GM18951 (cell line): ENCODE data around the gene TLN1.

Experiments
- POLR2A ChIP-seq: IDR thresholded peaks from 4 replicates; pipeline ENCODE4 v1.6.1; 2011; ENCODE audit warnings: mild to moderate bottlenecking; ENCODE audit not compliant: insufficient read length, insufficient read depth; ENCODE audit errors: extremely low read depth
- in situ Hi-C: fragments of 300-500 bp; cut with MboI; formaldehyde crosslinking; loops from one replicate; pipeline ENCODE4 v1.12.0; 2022; ENCODE audit warnings: low sequenced_read_pairs, mixed read lengths, inconsistent platforms; ENCODE audit not compliant: unreplicated experiment

TLN1 gene

DNA sequence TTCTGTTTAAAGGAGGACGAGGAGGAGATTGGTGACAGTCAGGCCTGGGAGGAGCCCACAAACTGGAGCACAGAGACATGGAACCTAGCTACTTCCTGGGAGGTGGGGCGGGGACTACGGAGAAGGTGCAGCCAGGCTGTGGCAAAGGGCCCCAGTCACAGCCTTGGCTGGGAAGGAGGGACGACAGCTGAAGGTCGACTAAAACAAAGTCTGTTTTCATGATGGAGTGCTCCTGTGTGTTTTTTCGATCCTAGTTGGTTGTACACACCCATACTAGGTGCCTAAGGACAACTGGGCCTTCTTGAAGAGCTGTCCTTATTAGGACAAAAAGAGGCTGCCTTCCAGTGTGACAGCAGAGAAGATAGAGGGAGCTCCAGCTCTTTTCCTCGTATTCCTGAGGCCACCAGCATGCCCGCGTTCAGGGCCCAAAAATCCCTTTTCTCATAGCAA, 71.0 kb downstream of the TLN1 start:
- in situ Hi-C loops = no loop called here
- no peak for TF ChIP-seq POLR2A

DNA sequence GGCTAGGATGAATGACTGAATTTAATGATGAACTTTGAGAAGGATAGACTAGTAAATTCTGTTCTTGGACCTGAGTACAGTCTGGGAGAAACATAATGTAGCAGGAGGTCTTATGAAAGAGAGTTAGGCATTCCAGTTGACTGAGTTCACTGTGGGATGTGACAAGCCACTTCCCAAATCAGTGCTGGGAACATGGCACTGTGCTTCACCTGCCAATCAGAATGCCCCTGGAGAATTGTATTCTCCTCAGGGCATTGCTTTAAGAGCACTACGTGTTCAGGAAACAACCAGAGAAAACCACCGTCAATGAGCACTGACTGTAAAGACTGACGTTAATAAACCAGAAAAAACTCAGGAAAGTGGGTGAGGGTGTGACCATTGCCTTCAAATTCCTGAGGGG, 72.7 kb downstream of the TLN1 start:
- in situ Hi-C loops = no loop called here

DNA sequence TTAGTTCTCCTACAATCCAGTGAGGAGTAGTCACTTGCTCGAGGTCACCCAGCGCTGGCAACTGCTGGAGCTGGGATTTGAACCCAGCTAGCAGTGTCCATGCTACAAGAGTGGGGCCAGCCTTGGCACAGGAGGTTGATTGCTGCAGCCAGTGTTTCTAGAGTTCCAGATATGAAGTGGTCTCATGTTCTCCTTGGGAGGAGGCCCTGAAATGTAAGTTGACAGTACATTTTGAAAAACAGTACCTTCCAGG, 73.1 kb downstream of the TLN1 start:
- in situ Hi-C loops = no loop called here
- TF ChIP-seq POLR2A = no peak

More for the DNA sequence above, 72.7 kb downstream of the TLN1 start:
- TF ChIP-seq POLR2A = no peak

DNA sequence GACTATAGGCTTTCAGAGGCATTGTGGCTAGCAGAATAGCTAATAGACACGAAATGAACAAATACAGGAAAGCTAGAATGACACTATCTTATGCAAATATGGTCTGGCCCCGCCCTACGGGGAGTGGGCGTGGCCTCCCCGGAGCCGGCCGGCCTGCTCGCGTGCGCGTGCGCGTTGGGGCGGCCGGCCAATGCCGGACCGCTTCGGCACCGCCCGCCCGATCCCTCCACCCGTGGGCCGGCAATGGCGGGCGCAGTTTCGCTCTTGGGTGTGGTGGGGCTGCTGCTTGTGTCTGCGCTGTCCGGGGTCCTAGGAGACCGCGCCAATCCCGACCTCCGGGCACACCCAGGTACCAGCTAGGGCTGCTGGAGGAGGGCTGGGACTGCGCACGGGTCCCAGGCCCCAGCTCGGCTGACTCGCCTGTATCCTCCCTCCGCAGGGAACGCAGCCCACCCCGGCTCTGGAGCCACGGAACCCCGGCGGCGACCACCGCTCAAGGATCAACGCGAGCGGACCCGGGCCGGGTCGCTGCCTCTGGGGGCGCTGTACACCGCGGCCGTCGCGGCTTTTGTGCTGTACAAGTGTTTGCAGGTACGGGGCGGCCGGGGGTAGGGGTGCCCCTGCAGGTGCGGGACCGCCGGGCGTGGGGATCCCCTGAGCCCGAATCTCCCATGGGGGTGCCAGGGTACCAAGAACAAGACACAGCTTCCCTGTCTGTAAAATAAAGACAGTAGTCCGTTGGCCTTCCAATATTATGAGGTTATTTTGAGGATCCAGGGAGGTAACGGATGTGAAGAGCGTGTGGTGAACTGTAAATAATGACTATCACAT, 73.6 kb downstream of the TLN1 start, which contains the start of gene CCDC107:
CCDC107 (plus strand) TSS at position 156 of the 831 bp plus-strand sequence; CDS start at position 244, 88 bp downstream.
- TF ChIP-seq POLR2A = peak; percentile 94
- in situ Hi-C loops = no loop called here

DNA sequence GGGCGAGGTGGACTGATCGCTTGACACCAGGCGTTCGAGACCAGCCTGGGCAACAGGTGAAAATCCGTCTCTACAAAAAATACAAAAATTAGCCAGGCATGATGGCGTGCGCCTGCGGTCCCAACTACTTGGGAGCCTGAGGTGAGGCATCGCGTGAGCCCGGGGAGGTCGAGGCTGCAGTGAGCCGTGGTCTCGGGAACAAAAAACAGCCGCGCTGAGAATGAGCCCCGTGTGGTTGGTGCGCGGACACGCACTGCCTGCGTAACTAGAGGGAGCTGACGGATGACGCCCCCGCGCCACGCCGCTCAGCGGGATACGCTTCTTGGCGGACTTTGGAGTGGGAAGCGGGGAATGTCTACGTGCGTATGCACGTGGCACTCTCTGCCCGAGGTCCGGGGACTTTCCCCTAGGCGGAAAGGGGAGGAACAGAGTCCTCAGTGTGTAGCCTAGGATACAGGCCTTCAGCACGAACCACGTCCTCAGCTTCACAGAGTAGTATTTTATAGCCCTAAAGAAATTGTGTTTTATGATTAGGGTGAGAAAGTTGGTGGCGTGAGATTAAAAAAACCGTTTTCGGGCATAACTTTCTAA, 74.4 kb downstream of the TLN1 start, which contains the start of gene RMRP:
RMRP (minus strand) TSS at position 474 of the 591 bp plus-strand sequence.
- in situ Hi-C loops = no loop called here
- no peak for TF ChIP-seq POLR2A

DNA sequence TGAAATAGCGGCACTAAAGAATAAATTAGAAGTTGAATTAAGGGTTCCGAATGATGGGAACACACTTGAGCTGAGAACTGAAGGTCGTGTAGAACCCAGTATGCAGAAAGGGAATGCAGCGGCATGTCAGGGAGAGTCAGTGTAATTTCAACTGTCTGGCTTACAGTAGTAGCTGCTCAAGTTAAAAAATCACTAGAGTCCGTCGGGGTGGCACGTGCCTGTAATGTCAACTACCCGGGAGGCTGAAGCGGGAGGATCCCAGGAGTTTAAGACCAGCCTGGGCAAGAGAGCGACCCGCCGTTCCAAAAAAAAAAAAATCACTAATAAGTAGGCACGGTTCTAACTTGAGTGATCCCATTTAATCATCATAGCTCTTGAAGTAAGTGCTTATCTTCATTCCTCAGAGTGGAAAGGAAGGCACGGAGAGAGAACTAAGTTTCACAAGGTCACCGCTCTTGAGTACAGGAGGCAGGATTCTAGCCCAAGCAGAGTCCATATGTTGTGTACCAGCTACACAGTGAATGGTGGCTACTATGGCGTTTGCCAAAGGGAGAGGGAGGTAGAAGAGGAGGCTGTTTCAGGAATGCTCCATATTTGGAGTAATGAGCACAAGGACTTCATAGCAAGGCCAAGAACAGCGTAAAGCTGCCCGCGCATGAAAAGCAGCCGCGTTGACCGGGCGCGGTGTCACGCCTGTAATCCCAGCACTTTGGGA, 75.0 kb downstream of the TLN1 start:
- in situ Hi-C loops = no loop called here
- no peak for TF ChIP-seq POLR2A

DNA sequence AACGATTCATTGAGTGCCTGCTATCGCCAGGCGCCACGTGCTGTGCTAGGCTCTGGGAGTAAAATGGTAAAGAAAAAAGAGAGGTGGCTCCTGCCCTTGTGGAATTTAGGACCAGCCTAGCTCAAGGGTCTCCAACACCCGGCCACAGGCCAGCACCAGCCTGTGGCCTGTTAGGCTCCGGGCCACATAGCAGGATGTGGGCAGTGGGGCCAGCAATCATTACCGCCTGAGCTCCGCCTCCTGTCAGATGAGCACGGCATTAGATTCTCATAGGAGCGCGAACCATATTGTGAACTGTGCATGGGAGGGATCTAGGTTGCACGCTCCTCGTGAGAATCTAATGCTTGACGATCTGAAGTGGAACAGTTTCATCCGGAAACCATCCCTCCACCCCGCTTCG, 75.6 kb downstream of the TLN1 start:
- no peak for TF ChIP-seq POLR2A
- in situ Hi-C loops = no loop called here

DNA sequence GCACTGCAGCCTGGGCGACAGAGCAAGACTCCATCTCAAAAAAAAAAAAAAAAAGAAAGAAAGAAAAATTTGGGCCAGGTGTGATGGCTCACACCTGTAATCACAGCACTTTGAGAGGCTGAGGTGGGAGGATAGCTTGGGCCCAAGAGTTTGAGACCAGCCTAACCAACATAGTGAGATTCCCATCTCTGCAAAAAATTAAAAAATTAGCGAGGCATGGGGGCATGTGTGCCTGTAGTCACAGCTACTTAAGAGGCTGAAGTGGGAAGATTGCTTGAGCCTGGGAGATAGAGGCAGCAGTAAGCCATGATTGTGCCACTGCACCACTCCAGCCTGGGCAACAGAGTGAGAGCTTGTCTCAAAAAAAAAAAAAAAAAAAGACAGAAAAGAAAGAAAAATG, 78.4 kb downstream of the TLN1 start:
- TF ChIP-seq POLR2A = no peak
- in situ Hi-C loops = no loop called here

DNA sequence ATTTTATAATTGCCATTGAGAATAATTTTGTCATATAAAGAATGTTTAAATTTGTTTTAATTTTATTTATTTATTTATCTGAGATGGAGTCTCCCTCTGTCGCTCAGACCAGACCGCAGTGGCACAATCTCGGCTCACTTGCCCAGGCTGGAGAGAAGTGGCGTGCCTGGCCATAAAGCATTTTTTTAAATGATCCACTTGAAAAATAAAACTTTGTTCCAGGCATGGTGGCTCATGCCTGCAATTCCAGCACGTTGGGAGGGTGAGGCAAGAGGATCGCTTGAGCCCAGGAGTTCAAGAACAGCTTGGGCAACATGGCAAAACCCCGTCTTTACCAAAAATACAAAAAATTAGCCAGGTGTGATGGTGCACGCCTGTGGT, 79.2 kb downstream of the TLN1 start:
- in situ Hi-C loops = no loop called here
- TF ChIP-seq POLR2A = no peak

DNA sequence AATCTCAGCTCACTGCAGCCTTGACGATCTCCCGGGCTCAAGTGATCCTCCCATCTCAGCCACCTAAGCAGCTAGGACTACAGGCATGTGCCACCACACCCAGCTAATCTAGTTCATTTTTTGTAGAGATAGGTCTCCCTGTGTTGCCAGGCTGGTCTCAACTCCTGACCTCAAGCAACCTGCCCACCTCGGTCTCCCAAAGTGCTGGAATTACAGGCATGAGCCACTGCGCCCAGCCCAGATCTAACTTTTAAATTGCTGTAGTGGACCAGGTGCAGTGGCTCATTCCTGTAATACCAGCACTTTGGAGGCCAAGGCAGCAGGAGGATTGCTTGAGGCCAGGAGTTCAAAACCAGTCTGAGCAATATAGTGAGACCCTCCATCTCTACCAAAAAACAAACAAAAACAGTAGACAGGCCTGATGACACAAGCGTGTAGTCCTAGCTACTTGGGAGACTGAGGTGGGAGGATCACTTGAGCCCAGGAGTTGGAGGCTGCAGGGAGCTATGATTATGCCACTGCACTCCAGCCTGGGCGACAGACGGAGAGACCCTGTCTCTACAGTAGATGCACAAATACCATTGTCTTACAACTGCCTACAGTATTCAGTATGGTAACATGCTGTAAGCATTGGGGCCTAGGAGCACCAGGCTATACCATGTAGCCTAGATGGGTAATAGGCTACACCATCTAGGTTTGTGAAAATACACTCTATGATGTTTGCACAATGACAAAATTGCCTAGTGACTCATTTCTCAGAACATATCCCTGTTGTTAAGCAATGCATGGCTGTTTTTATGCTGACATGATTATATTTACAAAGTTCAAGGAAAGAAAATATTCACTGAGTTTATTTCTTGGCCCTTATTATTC, 79.8 kb downstream of the TLN1 start:
- TF ChIP-seq POLR2A = no peak
- in situ Hi-C loops = no loop called here

DNA sequence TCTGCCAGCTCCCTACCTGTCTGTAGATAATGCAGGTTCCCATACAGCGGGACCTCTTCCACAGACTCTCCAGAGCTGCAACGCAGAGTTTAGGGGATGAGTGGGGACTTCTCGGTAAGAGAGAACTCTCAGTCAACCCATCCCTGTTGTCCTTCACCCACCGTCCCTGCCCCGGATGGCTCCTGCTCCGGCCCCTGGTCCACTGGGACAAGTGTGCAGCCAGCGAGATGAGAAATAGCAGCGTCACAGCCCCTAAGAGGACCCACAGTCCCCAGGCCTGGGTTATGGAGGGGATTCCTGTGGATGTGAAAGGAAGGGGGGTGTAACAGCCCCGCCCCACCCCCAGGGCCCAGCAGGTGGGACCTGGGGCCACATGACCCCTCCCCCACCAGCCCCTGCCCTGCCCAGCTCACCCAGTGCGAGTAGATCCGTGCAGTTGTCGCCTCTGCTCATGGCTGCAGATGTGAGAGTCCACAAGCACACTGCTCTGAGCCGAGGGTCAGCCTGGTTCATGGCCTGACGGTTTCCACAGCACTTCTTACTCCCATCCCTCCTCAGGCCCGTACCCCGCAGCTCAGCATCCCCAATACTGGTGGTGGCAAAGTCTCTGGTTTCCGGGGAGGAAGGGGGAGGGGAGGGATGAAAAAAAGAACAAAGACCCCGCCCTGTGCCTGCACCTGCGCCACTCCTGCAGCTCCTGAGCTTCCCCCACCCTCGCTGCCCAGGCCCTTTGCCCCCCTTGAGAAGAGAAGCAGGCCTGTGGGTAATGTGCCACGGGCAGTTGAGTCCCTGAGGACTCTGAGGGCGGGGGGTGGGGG, 81.4 kb downstream of the TLN1 start, which contains the start of gene SIT1:
SIT1 (minus strand) TSS at position 591 of the 818 bp plus-strand sequence; CDS start at position 513, 78 bp downstream.
- in situ Hi-C loops = no loop called here
- peak; percentile 53 for TF ChIP-seq POLR2A
